ENCODE measurements around the gene PRUNE2. TPM values are rescaled to one million over a fixed set of nuclear protein-coding genes. Genes with fewer than 3 reads are reported as not detected.

Gene PRUNE2
- total and polyA plus RNA-seq, 4 donors = 38.1 to 558 (median 198) TPM

DNA sequence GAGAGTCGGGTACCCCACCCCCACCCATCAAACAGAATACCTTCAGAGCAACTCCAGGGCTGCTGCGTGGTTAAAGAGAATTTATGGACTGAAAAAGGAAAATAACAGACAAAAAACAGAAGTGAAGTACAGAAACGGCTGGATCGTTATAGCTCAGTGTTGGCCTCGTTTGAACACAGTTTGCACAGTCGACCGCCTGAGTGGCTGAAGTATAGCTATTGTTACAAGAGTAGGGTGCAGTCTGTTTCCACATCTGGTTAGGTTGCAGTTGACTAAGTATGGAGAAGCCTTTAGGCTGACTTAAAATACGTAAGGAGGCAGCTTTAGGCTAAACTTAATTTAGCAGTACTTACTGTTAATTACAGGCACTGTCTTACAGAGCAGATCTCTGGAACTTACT is 325.7 kb downstream of the PRUNE2 start:
- Histone ChIP-seq H3K4me1 (ENCODE audit: control insufficient read depth in 1 of 2, insufficient read depth in 2 of 2, low read length in 2 of 2) (no peaks in the 10 kb centered on the region), H3K36me3 (ENCODE audit: control insufficient read depth in 1 of 2, insufficient read depth in 2 of 2, low read length in 1 of 2) (no peaks in the 10 kb centered on the region), H3K27me3 (ENCODE audit: control insufficient read depth in 1 of 2, insufficient read depth in 2 of 2, low read length in 1 of 2) (no peaks in the 10 kb centered on the region), H3K27ac (ENCODE audit: low read depth in 1 of 2, low read length in 2 of 2) (no peak overlapping the region), H3K4me3 (ENCODE audit: low read length in 2 of 2) (no peak overlapping the region), H3K9me3 (ENCODE audit: control insufficient read depth, low read length) (peaks cover 3% of the 10 kb centered on the region)
- intact Hi-C loops (cut with DNase I) = no loop called here
- ATAC-seq (ENCODE audit: low FRiP score) (no peak), DNase-seq (no peak)
- 53 to 63% methylated on average over 8 of the region's 8 CpGs for WGBS, 2 donors

DNA sequence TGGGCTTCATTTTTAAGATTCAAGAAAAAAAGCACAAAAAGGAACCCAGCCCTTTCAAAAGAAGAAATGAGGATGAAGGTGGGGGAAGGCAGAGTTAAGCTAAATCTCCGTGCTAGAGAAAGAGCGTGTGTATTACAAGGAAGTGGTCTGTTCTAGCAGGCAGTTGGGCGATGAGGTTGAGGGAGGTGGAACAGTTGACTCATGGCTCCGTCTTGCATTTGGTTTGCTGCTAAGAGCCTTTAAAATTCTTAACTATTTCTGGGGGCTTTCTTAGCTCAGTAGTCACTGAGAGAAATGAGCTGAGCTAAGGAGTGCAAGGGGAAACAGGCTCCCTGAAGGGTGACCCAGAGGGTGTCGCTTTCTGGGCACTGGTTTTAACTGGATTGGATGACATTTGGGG is 329.6 kb downstream of the PRUNE2 start:
- ATAC-seq (ENCODE audit: low FRiP score) = no peak
- Histone ChIP-seq H3K4me1 (ENCODE audit: control insufficient read depth in 1 of 2, insufficient read depth in 2 of 2, low read length in 2 of 2) (no peaks in the 10 kb centered on the region), H3K27ac (ENCODE audit: low read depth in 1 of 2, low read length in 2 of 2) (no peak overlapping the region), H3K9me3 (ENCODE audit: control insufficient read depth, low read length) (no peaks in the 10 kb centered on the region), H3K4me3 (ENCODE audit: low read length in 2 of 2) (no peak overlapping the region), H3K27me3 (ENCODE audit: control insufficient read depth in 1 of 2, insufficient read depth in 2 of 2, low read length in 1 of 2) (no peaks in the 10 kb centered on the region), H3K36me3 (ENCODE audit: control insufficient read depth in 1 of 2, insufficient read depth in 2 of 2, low read length in 1 of 2) (no peaks in the 10 kb centered on the region)
- WGBS, 2 donors = 40 to 52% methylated on average over 5 of the region's 5 CpGs
- DNase-seq = peak in 1 of 2 donors; percentile 66
- intact Hi-C loops (cut with DNase I) = no loop called here

DNA sequence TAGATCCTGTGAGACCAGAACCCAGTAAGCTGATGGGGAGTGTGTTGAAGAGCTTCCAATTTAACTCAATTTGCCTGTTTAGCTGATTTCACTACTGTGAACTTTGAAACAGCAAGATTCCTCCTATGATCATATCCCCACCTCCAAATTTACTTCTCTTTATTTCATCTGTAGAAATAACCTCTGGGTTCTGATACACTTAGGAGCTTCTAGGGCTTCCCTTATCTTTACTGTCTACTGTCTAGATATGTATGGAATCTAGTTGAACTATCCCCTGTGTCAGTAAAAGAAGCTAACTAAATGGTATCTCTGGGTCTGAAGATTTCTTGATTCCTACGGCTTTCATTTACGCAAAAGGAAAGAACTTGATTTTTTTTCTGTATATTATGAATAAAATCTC is 330.2 kb downstream of the PRUNE2 start:
- Histone ChIP-seq H3K4me1 (ENCODE audit: control insufficient read depth in 1 of 2, insufficient read depth in 2 of 2, low read length in 2 of 2) (no peaks in the 10 kb centered on the region), H3K27me3 (ENCODE audit: control insufficient read depth in 1 of 2, insufficient read depth in 2 of 2, low read length in 1 of 2) (no peaks in the 10 kb centered on the region), H3K27ac (ENCODE audit: low read depth in 1 of 2, low read length in 2 of 2) (no peak overlapping the region), H3K9me3 (ENCODE audit: control insufficient read depth, low read length) (peaks cover 1% of the 10 kb centered on the region), H3K4me3 (ENCODE audit: low read length in 2 of 2) (no peak overlapping the region), H3K36me3 (ENCODE audit: control insufficient read depth in 1 of 2, insufficient read depth in 2 of 2, low read length in 1 of 2) (no peaks in the 10 kb centered on the region)
- ATAC-seq (ENCODE audit: low FRiP score) (no peak), DNase-seq (no peak)
- 95 to 96% methylated on average over 2 of the region's 2 CpGs for WGBS, 2 donors
- intact Hi-C loops (cut with DNase I) = no loop called here

DNA sequence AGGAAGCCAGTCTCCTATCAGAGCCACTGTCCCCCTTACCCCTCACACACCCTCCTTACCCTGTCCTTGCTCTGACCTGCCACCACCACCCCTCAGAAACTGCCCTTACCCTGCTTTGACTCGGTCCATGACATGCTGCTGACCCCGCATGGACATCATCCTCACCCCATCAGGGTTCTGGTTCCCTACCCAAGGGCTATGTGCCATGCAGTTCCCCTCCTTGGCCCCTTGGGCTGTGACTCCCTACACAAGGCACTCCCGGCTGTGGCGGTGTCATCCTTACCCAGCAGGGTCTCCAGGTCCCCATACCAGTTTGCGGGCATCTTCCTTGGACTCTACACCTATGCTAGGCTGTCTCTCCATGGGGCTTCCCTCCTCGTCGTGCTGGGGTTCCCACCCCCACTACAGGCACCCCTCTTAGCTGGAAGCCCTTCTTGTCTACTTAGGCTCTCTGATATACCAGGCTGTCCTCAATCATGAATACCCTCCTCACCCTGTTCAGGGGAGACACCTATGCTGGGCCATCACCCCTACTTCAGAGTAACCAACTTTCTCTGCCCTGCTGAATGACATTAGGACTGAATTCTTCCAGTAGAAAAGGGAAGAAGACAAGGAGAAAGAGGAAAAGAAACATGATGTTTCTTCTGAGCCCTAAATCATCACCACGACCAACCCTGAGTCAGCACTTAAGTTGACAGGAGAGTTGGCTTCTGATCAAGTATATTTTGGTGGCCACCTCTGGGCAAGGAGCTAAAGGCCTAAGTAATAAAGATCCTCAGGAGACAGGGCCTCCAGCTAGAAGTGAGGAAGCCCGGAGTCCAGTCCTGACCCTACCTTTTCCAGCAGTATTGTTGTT is 331.8 kb downstream of the PRUNE2 start:
- peak; percentile 41 for ATAC-seq (ENCODE audit: low FRiP score)
- Histone ChIP-seq H3K27ac (ENCODE audit: low read depth in 1 of 2, low read length in 2 of 2) (no peak overlapping the region), H3K36me3 (ENCODE audit: control insufficient read depth in 1 of 2, insufficient read depth in 2 of 2, low read length in 1 of 2) (no peaks in the 10 kb centered on the region), H3K4me1 (ENCODE audit: control insufficient read depth in 1 of 2, insufficient read depth in 2 of 2, low read length in 2 of 2) (no peaks in the 10 kb centered on the region), H3K9me3 (ENCODE audit: control insufficient read depth, low read length) (peaks cover 2% of the 10 kb centered on the region), H3K4me3 (ENCODE audit: low read length in 2 of 2) (no peak overlapping the region), H3K27me3 (ENCODE audit: control insufficient read depth in 1 of 2, insufficient read depth in 2 of 2, low read length in 1 of 2) (no peaks in the 10 kb centered on the region)
- intact Hi-C loops (cut with DNase I) = no loop called here
- DNase-seq = no peak
- 90 to 92% methylated on average over 9 of the region's 9 CpGs for WGBS, 2 donors

DNA sequence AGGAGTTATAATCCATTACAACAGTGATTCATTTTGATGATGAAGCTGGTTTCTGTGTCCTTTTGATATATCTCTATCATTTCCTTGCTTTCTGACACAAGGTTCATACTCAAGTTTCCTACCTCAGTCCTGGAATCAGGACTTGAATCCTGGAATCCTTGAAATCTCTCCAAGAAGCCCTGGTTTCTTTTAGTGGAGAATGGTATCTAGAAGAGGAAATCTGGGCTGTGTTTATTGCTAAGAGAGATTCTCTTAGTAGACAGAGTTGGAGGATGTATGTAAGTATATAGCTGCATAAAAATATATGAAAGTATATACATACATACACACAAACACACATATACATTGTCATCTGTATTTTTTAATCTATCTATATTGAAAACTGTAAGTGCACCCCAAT is 332.5 kb downstream of the PRUNE2 start:
- ATAC-seq (ENCODE audit: low FRiP score) (no peak), DNase-seq (no peak)
- Histone ChIP-seq H3K9me3 (ENCODE audit: control insufficient read depth, low read length) (peaks cover 2% of the 10 kb centered on the region), H3K4me1 (ENCODE audit: control insufficient read depth in 1 of 2, insufficient read depth in 2 of 2, low read length in 2 of 2) (no peaks in the 10 kb centered on the region), H3K36me3 (ENCODE audit: control insufficient read depth in 1 of 2, insufficient read depth in 2 of 2, low read length in 1 of 2) (no peaks in the 10 kb centered on the region), H3K27ac (ENCODE audit: low read depth in 1 of 2, low read length in 2 of 2) (no peak overlapping the region), H3K27me3 (ENCODE audit: control insufficient read depth in 1 of 2, insufficient read depth in 2 of 2, low read length in 1 of 2) (no peaks in the 10 kb centered on the region), H3K4me3 (ENCODE audit: low read length in 2 of 2) (no peak overlapping the region)
- intact Hi-C loops (cut with DNase I) = no loop called here

DNA sequence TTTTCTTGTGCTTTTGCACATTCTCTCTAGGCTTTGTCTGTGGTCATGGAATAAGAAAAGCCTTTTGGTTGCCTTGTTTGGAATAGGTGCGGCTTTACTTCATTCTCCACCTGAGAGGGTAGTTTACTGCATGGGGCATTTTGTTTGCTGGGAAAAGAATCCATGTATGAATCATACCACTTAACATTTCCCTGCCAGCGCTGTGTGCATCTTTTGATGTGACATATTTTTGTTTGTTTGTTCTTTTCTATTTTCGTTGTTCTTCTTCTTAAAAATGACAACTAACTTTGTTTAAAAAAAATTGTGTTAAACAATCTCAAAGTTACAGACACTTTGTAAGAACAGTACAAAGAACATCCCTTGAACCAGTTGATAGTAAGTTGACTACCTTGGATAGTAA is 333.8 kb downstream of the PRUNE2 start:
- ATAC-seq (ENCODE audit: low FRiP score) (no peak), DNase-seq (no peak)
- WGBS, 2 donors = 85 to 90% methylated on average over 3 of the region's 3 CpGs
- peaks cover 2% of the 10 kb centered on the region for H3K9me3 ChIP-seq (ENCODE audit: control insufficient read depth, low read length)
- no peaks in the 10 kb centered on the region for H3K27me3 ChIP-seq (ENCODE audit: control insufficient read depth in 1 of 2, insufficient read depth in 2 of 2, low read length in 1 of 2)
- no peaks in the 10 kb centered on the region for H3K4me1 ChIP-seq (ENCODE audit: control insufficient read depth in 1 of 2, insufficient read depth in 2 of 2, low read length in 2 of 2)
- peak overlapping the region in 1 of 2 donors; percentile 69 for H3K4me3 ChIP-seq (ENCODE audit: low read length in 2 of 2)
- H3K36me3 ChIP-seq (ENCODE audit: control insufficient read depth in 1 of 2, insufficient read depth in 2 of 2, low read length in 1 of 2) = no peaks in the 10 kb centered on the region
- intact Hi-C loops (cut with DNase I) = no loop called here
- H3K27ac ChIP-seq (ENCODE audit: low read depth in 1 of 2, low read length in 2 of 2) = no peak overlapping the region

DNA sequence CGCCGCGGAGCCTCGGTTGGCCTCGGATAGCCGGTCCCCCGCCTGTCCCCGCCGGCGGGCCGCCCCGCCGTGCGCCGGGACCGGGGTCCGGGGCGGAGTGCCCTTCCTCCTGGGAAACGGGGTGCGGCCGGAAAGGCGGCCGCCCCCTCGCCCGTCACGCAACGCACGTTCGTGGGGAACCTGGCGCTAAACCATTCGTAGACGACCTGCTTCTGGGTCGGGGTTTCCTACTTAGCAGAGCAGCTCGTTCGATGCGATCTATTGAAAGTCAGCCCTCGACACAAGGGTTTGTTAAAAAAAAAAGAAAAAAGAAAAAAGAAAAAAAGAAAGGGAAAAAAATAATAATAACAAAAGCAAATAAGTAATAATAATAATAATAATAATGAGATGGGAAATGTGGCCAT is 334.2 kb downstream of the PRUNE2 start:
- Histone ChIP-seq H3K4me1 (ENCODE audit: control insufficient read depth in 1 of 2, insufficient read depth in 2 of 2, low read length in 2 of 2) (no peaks in the 10 kb centered on the region), H3K36me3 (ENCODE audit: control insufficient read depth in 1 of 2, insufficient read depth in 2 of 2, low read length in 1 of 2) (no peaks in the 10 kb centered on the region), H3K9me3 (ENCODE audit: control insufficient read depth, low read length) (peaks cover 2% of the 10 kb centered on the region), H3K27ac (ENCODE audit: low read depth in 1 of 2, low read length in 2 of 2) (no peak overlapping the region), H3K4me3 (ENCODE audit: low read length in 2 of 2) (peak overlapping the region; percentile 38 to 69), H3K27me3 (ENCODE audit: control insufficient read depth in 1 of 2, insufficient read depth in 2 of 2, low read length in 1 of 2) (no peaks in the 10 kb centered on the region)
- intact Hi-C loops (cut with DNase I) = no loop called here
- 11 to 20% methylated on average over 34 to 37 of the region's 37 CpGs for WGBS, 2 donors
- no peak for ATAC-seq (ENCODE audit: low FRiP score)
- DNase-seq = peak in 1 of 2 donors; percentile 75

DNA sequence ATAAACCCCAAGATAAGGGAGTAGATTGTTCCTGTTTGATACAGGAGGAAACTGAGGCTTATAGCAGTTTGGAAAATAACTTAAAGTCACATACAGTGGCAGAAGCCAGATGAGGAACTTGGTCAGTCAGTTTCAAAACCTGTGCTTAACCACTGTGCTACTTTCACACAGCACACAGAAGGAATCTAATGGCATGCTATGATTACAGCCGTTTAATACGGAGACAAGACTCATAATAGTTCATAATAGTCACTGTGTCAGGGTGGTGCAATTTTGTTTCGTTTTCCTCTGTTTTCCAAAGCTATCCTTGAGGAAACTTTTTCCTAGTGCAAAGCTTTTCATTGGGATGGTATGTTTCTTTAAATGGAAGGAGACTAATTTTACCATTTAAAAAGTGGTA is 334.6 kb downstream of the PRUNE2 start:
- peak overlapping the region; percentile 38 to 69 for H3K4me3 ChIP-seq (ENCODE audit: low read length in 2 of 2)
- intact Hi-C loops (cut with DNase I) = no loop called here
- H3K9me3 ChIP-seq (ENCODE audit: control insufficient read depth, low read length) = peaks cover 2% of the 10 kb centered on the region
- H3K27me3 ChIP-seq (ENCODE audit: control insufficient read depth in 1 of 2, insufficient read depth in 2 of 2, low read length in 1 of 2) = no peaks in the 10 kb centered on the region
- no peak overlapping the region for H3K27ac ChIP-seq (ENCODE audit: low read depth in 1 of 2, low read length in 2 of 2)
- H3K4me1 ChIP-seq (ENCODE audit: control insufficient read depth in 1 of 2, insufficient read depth in 2 of 2, low read length in 2 of 2) = no peaks in the 10 kb centered on the region
- no peaks in the 10 kb centered on the region for H3K36me3 ChIP-seq (ENCODE audit: control insufficient read depth in 1 of 2, insufficient read depth in 2 of 2, low read length in 1 of 2)
- ATAC-seq (ENCODE audit: low FRiP score) = no peak
- DNase-seq = no peak
- WGBS, 2 donors = 22 to 42% methylated on average over 3 of the region's 3 CpGs

DNA sequence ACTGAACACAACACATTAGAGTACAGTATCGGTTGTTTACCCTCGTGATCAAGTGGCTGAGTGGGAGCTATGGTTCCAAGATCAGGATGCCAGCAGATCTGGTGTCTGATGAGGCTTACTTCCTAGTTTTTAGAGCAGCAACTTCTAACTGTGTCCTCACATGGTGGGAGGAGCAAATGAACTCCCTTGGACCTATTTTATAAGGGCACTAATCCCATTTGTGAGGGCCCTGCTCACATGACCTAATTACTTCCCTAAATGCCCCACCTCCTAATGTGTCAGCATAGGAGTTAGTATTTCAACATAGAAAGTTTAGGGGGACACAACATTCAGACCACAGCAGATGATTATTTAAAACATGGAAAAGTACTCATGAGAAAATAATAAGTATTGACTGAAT is 335.1 kb downstream of the PRUNE2 start:
- no peaks in the 10 kb centered on the region for H3K4me1 ChIP-seq (ENCODE audit: control insufficient read depth in 1 of 2, insufficient read depth in 2 of 2, low read length in 2 of 2)
- H3K9me3 ChIP-seq (ENCODE audit: control insufficient read depth, low read length) = peaks cover 2% of the 10 kb centered on the region
- no peaks in the 10 kb centered on the region for H3K27me3 ChIP-seq (ENCODE audit: control insufficient read depth in 1 of 2, insufficient read depth in 2 of 2, low read length in 1 of 2)
- intact Hi-C loops (cut with DNase I) = no loop called here
- H3K4me3 ChIP-seq (ENCODE audit: low read length in 2 of 2) = no peak overlapping the region
- DNase-seq (no peak), ATAC-seq (ENCODE audit: low FRiP score) (no peak)
- WGBS, 2 donors = 96 to 99% methylated on average over 2 of the region's 2 CpGs
- H3K36me3 ChIP-seq (ENCODE audit: control insufficient read depth in 1 of 2, insufficient read depth in 2 of 2, low read length in 1 of 2) = no peaks in the 10 kb centered on the region
- no peak overlapping the region for H3K27ac ChIP-seq (ENCODE audit: low read depth in 1 of 2, low read length in 2 of 2)
